Fibroblast of peridontal ligament (primary cell): ENCODE results near the gene SLC25A47.
A peak's percentile ranks its signal among the peaks of the same experiment; 100 is the strongest.

ENCODE experiments used
- DNase-seq: peaks from one replicate; pipeline ENCODE4 v3.0.0-alpha.2; 2010; ENCODE audit errors: extremely low read depth

SLC25A47 gene

DNA sequence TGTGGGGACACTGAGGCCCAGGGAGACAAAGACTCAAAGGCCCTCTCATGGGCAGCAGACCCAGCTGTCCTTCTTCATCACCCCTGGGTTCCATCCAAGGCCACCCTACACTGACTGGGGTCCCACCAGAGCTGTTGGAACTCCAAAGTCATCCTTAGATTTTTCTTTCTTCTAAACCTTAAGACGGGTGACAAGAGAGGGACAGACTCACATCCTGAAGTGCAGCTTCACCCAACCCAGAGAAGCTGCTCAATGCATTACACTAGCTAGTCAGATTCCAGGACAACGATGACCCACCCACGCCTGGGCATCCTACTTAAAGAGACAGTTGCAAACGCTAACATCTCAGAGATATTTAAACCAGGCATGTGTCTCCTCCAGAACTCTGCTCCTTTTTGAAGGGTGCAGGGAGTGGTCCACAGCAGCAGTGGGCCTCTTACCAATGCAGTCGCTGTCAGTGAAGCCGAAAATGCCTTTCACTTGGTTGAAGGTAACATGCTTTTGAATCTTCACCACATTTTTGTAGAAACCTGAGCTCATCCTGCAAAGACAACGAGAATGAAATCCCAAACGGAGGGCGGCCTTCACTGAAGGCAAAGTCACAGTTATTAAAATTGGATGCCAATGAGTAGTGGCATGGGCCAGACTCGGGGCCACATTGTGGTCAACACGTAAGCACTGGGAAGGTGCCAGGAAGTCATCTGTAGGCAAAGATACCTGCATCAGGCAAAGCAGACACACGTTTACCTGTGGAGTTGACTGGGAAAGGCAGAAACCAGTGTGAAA, 23.4 kb downstream of the SLC25A47 start:
- DNase-seq: no peak

DNA sequence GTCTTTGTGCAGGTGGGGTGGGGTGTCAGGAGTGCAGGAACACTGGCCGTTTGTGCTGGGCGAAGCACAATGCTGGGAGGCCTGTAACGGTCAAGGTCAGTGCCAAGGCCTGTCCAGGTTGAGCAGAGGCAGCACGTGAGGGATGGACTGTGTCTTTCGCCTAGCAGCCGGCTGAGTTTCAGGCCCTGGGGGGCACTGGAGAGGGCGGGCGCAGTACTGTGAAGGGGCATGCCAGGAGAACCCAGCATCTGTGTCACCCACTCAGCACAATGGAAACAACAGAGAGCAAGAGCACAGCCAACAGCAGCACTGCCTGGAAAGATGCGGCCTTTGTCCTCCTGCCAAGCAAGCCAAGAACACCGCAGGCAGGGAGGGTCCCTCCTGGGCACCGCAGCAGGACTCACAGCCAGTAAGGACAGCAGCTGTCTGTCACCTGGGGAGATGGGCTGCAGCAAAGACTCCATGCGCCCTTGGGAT, 25.2 kb downstream of the SLC25A47 start:
- DNase-seq: no peak

DNA sequence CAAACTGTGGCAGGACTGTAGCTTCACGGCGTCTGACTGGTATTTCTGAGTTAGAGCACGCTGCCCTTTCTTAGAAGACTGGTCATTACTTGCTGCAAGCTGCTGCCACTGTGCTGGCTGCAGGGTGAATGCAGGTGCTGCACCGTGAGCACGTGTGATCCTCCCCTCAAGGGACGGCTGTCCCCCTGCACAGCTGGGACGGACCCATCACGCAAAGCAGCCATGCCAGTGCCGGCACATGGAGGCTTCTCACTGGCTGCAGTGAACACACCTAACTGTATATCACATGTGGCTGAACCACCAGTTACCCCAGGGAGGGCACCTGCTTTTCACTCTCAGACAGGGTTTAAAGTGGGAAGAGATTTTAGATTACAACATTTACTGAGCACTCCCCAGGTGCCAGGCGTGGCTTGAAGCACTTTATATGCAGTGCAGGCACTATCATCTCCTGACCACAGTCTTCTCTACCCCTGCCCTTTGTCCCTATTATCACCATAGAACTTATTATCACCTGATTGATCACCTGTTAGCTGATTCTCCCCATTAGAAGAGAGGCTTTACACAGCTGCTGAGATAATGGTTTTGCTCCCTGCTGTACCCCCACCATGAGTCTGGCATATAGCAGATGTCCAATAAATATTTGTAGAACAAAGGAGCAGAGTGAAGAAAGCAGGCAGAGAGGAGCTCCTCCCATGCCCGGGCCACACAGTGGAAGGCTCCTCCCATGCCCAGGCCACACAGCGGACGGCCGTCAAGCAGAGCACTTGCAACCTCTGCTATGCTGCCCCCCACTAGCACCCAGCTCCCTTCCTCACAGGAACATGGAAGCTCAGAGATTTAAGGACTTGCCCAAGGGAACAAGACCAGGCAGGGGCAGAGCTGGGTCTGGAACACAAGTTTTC, 25.9 kb downstream of the SLC25A47 start:
- no peak for DNase-seq

DNA sequence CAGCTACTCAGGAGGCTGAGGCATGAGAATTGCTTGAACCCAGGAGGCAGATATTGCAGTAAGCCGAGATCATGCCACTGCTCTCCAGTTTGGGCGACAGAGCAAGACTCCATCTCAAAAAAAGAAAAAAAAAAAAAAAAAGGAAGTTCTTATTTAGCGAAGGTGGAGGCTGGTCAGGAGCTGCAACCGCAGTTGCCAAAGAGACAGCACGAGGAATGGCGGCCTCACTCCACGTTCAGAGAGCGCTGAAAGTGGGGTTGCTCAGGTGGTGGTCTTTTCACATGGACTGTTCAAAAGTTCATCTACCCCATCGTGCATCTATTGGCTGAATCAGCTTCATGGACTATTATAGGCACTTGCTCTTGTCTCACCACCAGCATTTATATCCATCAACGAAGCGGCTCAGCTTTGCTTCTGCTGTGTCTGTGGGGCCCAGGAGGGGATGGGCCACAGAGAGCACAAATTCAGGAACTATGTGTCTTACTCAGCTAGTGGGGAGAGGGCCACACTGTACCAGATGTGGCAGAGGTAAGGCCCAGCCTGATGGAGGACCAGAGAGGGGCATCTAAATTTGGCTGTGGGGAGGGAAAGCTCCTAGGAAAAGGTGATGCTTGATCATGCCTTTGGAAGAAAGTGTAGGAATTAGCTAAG, 27.3 kb downstream of the SLC25A47 start:
- no peak for DNase-seq

DNA sequence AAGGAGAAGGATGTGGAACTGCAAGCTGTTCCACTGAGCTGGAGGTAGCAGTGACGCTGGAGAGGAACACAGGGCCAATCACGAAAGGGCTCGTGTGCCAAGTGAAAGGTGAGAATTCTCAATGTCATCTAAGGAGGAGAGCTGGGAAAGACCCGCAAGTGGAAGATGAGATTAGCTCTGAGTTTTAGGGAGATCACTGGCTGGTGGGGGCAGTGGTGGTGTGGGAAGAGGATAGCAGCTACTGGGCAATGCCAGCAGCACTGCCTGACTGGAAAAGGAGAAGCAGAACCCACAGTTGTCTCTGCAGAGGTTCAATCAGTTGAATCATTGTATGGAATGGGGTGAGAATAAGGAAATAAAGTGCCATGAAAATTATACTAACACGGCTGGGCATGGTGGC, 27.8 kb downstream of the SLC25A47 start:
- no peak for DNase-seq

DNA sequence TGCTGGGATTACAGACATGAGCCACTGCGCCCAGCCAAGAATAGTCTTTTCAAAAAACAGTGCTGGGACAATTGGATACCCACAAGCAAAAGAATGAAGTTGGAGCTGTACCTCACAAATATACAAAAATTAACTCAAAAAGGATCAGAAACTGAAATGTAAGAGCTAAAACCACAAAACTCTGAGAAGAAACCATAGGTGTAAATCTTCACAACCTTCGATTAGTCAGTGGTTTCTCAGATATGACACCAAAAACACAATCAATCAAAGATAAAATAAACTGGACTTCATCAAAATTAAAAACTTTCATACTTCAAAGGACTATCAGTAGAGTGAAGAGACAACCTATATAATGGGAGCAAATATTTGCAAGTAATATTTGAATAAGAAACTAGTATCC, 35.3 kb downstream of the SLC25A47 start:
- DNase-seq: no peak

DNA sequence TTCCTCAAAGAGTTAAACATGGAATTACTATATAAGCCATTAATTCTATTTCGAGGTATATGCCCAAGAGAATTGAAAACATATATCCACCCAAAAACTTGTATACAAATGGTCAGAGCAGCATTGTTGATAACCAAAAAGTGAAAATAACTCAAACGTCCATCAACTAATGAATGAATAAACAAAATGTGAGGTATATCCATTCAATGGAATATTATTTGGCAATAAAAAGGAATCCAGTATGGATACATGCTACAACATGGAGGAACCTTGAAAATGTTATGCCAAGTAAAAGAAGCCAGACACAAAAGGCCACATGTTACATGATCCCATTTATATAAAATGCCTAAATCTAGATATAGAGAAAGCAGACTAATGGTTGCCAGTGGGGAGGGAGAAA, 36.0 kb downstream of the SLC25A47 start:
- no peak for DNase-seq

DNA sequence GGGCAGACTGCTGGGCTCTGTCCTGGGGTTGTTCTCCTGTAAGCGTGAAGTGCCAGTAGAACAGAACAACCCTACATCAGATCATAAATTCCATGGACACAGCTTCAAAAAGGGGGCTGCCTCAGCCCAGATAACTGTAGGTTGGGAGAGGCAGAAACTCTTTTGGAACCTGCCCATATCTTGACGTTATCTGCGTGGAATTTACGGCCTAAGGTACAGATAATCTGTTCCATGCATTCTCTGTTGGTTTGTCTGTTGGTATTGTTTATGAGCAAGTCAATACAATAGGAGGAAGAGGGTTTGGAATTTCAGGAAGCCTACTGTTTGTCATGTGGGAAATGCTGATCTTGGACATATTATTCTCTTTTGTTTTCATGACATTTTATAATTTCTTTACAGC, 36.7 kb downstream of the SLC25A47 start:
- DNase-seq: no peak

DNA sequence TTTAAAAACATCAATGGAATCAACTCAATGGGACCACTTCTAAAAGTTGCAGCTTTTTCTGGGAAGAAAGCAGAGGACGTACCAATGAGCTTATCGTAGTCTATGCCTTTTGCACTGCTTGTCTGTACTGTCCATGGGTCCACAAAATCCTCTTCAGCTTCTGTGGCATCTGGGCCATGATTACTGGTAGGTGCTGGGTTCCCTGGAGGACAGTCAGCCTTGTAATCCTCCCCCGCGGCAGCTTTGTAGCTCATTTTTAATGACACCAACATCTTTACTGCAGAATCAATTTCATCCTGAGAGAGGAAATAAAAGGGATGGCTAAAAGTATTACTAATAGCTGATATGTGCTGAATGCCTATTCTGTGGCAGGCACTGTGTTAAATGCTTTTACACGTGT, 38.5 kb downstream of the SLC25A47 start:
- no peak for DNase-seq

DNA sequence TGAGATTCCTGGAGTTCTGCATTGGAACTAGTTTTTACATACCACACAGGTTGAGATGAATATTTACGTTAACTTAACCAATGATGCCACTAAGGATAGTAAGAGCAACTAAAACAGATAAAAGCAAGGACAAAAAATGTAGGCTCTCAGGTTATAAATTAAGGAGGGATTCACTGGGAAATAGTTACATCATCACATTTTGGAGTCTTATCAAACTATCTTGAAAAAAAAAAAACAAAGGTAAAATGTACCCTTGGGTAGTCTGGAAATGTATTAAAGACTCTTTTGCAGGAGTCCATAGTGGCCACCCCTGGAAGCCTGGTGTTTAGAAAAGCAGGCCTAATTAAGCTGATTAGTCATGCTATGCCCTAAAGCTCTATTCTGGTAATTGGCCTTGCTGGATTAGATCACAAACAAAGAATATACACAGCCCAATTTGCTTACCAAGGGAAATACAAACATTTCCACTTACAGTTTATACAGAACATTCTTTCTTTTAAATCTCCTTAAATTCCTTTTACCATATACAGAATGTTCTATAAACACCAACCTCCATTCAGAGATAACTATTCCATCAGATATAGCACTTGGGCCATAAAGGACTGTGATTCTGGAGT, 39.3 kb downstream of the SLC25A47 start:
- DNase-seq: peak; percentile 54

DNA sequence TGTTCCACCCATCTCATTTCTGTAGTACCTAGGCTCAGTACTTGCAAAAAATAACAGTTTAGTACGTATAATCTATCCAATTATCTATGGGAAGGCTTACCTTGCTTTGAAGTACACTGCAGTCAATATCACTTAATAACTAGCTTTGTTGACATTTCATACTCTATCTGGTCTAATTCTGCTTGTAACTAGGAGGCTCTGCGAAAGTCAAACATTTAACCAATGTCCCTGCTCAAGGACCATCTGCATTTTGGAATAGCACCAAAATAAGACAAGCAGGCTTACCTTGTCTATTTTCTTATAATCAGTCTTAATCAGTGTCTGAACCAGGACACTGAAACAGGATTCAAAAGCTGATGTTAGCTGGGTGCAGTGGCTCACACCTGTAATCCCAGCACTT, 39.9 kb downstream of the SLC25A47 start:
- DNase-seq: no peak

DNA sequence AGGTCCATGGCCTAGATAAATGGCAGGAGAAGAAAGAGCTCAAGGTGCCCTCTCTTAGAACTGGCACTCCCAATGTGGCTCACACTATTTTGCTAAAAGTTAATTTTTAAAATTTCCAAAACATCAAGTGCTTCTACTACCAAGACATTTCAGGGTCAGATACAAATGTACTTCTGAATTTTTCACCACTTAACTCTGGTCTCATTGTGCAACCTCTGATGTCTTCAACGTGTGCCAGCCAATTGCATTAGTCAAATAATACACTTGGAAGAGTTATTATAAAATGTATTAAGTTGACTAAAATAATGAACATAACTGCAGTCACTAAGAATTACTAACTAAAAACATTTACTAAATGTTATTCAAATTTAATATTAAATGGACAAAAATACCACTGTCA, 41.3 kb downstream of the SLC25A47 start:
- no peak for DNase-seq

DNA sequence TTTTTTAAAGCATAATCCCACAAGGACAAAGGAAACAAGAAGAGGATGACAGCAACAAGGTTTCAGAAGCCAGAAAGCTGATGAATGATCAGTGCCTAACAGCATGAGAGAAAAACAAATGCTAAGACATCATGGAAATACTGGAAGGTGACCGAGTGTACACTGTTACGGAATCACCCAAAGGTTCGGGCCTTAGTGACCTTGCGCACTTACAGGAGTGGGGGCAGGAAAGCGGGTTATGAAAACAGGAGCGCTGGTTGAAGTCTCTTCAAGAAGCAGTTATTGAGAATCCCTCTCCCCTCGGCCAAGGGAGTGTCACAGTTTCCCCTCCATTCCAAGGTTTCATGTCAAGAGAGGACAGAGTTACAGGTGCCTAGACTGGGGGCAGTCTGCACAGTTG, 42.6 kb downstream of the SLC25A47 start:
- no peak for DNase-seq

DNA sequence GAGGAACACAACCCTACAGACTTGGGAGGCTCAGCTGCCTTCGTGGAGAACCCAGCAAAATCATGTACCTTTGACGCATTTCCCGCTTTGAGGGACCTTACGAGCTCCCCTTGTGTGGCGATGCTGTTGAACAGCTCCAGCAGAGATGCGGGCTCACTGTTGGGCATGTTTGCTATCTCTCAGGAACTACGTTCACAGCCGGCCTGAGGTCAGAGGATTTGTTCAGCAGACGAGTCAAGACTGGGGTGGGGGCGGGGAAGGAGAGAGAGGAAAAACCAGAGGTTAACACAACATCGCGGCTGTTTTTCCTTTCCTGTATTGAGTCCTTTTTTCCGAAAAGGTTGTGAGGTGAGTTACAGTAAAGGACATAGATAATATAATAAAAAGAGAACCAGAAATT, 45.9 kb downstream of the SLC25A47 start:
- DNase-seq: no peak

DNA sequence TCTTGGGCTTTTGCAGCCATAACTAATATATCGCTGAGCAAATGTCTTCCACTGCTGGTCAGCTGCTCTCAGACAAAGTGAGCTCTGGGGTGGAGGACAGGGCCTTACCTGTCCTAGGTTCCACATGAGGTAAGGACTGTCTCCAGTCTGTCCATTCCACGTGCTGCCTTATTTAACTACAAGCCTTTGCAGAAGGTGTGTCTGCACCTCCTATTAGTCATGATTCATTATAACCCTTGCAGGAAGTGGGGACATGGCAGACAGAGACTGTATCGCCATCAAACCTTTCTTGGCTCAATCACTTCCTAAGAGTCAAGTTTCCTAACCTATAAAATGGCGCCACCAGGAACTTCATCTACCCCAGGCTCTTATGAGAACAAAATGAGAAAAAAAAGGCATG, 46.9 kb downstream of the SLC25A47 start:
- no peak for DNase-seq

DNA sequence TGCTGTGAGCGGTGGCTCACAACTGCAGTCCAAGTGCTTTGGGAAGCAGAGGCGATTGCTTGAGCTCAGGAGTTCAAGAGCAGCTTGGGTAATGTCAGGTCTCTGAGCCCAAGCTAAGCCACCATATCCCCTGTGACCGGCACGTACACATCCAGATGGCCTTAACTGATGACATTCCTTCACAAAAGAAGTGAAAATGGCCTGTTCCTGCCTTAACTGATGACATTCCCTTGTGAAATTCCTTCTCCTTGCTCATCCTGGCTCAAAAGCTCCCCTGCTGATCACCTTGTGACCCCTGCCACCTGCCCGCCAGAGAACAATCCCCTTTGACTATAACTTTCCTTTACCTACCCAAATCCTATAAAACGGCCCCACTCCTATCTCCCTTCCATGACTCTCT, 48.6 kb downstream of the SLC25A47 start:
- no peak for DNase-seq

DNA sequence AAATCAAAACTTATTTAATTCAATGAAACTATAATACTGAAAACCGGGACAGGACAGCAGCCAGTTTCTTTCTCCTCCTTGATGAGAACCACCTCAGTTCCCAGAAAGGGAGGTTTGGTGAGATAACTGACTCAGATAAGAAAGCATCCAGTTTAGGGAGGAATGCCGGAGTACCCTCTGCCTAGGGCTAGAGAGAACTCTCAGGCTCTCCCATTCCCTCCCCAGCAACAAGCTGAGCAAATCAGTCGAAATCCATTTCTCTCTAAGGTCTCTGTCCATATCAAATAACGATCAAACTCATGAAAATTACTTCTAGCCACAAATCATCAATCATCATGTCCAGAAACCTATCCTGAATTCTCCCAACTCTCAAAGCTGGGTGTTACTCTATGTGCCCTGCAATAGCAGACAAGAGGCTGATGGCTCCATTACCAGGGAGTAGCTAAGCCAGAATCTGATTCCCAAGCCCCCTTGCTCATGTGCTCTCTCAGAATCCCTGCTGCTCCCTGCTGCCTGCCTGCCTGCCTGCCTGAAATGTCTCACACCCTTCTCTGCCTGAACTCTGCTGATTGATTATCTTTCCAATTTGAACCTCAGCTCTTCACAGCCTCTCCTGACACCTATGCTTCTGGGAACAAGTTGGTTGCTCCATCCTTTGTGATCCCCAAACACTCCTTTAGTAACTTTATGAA, 49.4 kb downstream of the SLC25A47 start:
- no peak for DNase-seq

DNA sequence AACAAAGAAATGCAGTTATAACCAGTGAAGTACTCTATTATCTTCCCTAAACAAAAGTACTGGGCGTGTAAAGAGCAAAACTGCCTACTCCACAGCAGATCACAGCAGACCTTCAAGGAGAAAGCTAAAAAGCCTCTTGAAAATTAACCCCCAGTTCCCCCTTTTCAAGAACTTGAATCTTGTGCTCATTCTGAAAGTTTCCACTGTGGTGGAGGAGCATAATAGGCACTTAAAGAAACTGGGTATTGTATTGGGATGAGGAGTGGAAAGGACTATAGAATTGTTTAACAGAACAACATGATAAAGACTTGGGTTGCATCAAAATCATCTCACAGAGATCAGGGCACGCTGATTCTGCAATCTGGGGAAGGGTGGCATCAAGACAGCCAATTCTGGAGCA, 51.1 kb downstream of the SLC25A47 start:
- no peak for DNase-seq

DNA sequence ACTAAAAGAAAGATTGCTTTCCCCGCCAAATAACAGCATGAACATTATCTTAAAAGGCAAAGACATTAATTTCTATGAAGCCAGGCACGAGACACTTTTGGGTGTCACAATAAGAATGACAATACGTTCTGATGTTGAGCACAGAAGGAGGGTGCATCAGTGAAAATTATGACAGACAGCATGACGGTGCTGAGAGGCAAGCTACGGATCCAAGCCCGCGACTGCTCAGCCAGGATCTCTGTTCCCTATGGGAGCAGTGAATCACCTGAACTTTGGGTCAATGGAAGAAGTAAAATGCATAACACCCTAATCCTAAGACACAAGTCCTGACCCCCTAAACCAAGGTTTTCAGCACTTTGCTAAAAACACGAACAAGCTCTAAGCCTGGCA, 51.7 kb downstream of the SLC25A47 start:
- no peak for DNase-seq

DNA sequence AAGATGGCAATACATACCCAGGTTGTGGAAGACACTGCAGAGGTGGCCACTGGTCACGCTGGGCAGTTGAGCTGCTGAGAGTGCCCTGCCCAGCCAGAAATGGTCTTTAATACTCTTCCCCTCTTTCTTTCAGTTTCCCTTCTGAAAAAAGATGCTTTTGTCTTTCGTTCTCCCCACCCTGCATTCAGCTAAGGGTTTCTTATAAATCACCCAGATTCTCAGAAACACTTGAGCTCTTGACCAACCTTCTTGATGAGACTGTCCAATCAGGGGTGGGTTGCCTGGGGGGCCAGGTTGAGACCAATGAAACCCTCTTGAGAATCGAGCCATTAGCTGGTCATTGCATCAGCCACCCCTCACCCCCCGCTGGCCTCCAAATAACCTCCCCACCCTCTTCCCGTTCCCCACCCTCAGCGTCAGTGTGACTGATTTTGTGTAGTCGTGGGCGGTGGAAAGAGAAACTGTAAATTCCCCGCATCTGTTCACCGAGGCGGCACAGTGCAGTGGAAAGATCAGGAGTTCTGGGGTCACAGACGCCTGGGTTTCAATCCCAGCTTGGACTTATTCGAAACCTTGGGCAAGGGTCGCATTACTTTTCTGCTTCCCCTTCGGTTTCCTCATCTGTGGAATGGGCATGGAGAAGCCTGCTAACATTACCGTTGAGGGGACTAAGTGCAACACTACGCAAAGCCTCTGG, 52.3 kb downstream of the SLC25A47 start:
- DNase-seq: peak; percentile 97
